Activated naive CD8-positive, alpha-beta T cell treated with anti-CD3 and anti-CD28 coated beads, Interleukin-2, amount 50 U/mL, for 16 hours (primary cell): ENCODE results near the gene ATG4D.
"Not testable (repeated sequence)": the region's sequence is repeated elsewhere in the genome, so short reads cannot be mapped to it uniquely, and the experiment has no call there.

ENCODE experiments used
- DNase-seq: peaks from one replicate; pipeline ENCODE4 v3.0.0-alpha.2; 2020; ENCODE audit warnings: low read depth, low spot score

Gene ATG4D

GRCh38 chr19:10552510-10553053, 8.9 kb downstream of the ATG4D start:
- no peak for DNase-seq

GRCh38 chr19:10553087-10553667, 9.5 kb downstream of the ATG4D start:
- DNase-seq: no peak

GRCh38 chr19:10553943-10554381, 10.3 kb downstream of the ATG4D start:
- DNase-seq: no peak

- DNase-seq: no peak
These were observed 11.3 kb downstream of the ATG4D start for GRCh38 chr19:10554760-10555609.

- DNase-seq: no peak
These were observed 11.9 kb downstream of the ATG4D start for GRCh38 chr19:10555610-10555973.

GRCh38 chr19:10557603-10558197, 14.0 kb downstream of the ATG4D start:
- no peak for DNase-seq

- no peak for DNase-seq
These were observed 16.4 kb downstream of the ATG4D start for GRCh38 chr19:10560154-10560553.

GRCh38 chr19:10562609-10563008, 18.9 kb downstream of the ATG4D start:
- DNase-seq: no peak

- no peak for DNase-seq
These were observed 21.4 kb downstream of the ATG4D start for GRCh38 chr19:10565028-10565566.

GRCh38 chr19:10565567-10566407, 22.1 kb downstream of the ATG4D start, which contains the start of gene KRI1:
Gene KRI1, minus strand, starts transcription at chr19:10566010. Its CDS starts 11 bp downstream, at chr19:10565999.
- peak; percentile 92 for DNase-seq

GRCh38 chr19:10566408-10566657, 22.6 kb downstream of the ATG4D start:
- no peak for DNase-seq

GRCh38 chr19:10566658-10567410, 23.1 kb downstream of the ATG4D start:
- no peak for DNase-seq

- no peak for DNase-seq
These were observed 24.0 kb downstream of the ATG4D start for GRCh38 chr19:10567656-10568055.

GRCh38 chr19:10568062-10568825, 24.5 kb downstream of the ATG4D start:
- no peak for DNase-seq

- DNase-seq: peak; percentile 99
These were observed 25.3 kb downstream of the ATG4D start, which contains the start of gene CDKN2D for GRCh38 chr19:10568826-10569651. Gene CDKN2D, minus strand, starts transcription at chr19:10568979. Its CDS starts 326 bp downstream, at chr19:10568653.

GRCh38 chr19:10573793-10574192, 30.1 kb downstream of the ATG4D start:
- not testable (repeated sequence) for DNase-seq

- DNase-seq: no peak
These were observed 30.8 kb downstream of the ATG4D start for GRCh38 chr19:10574462-10574861.

GRCh38 chr19:10575011-10575716, 31.5 kb downstream of the ATG4D start:
- no peak for DNase-seq
